ENCODE results near the gene MED9. TPM values are rescaled to one million over a fixed set of nuclear protein-coding genes. Genes with fewer than 3 reads are reported as not detected.

Gene MED9
- total and polyA plus RNA-seq, 2 of the 8 experiments (the other 6 are each of a cell fraction or from before 2014, with no cell fraction given), result 15.8 to 19.7 TPM

DNA sequence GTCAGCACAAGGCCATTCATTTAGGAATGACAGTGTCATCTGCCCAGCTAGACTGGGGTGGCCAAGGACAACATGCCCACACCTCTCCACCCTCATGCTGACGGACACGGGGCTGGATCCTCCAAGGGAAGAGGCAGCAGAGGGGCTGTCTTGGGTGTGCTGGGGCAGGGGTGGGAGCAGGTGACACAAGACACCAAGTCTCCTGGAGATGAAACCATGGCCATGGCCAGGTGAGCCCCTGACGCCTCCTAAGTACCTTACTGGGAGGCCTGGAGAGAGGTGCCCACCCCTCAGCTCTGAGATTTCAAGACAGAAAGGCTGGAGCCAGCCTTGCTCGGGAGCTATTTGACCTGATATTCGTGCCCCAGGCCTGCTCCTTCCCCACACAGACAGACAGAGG, 28.4 kb downstream of the MED9 start (continued):
- TF ChIP-seq NRF1 (IDR thresholded peaks at IDR 0.05; ENCODE audit: low read depth, low read length) (no peak), BCL11A (IDR thresholded peaks at IDR 0.05; ENCODE audit: low read depth in 2 of 2, low read length in 2 of 2) (no peak)
